GM18951 (cell line): Measurements from ENCODE around the gene IFI35.
"Not testable (repeated sequence)": the region's sequence is repeated elsewhere in the genome, so short reads cannot be mapped to it uniquely, and the experiment has no call there.

Experiments
- POLR2A ChIP-seq: IDR thresholded peaks from 4 replicates; pipeline ENCODE4 v1.6.1; 2011; ENCODE audit warnings: mild to moderate bottlenecking; ENCODE audit not compliant: insufficient read length, insufficient read depth; ENCODE audit errors: extremely low read depth
- in situ Hi-C: fragments of 300-500 bp; cut with MboI; formaldehyde crosslinking; loops from one replicate; pipeline ENCODE4 v1.12.0; 2022; ENCODE audit warnings: low sequenced_read_pairs, mixed read lengths, inconsistent platforms; ENCODE audit not compliant: unreplicated experiment

IFI35 gene

DNA sequence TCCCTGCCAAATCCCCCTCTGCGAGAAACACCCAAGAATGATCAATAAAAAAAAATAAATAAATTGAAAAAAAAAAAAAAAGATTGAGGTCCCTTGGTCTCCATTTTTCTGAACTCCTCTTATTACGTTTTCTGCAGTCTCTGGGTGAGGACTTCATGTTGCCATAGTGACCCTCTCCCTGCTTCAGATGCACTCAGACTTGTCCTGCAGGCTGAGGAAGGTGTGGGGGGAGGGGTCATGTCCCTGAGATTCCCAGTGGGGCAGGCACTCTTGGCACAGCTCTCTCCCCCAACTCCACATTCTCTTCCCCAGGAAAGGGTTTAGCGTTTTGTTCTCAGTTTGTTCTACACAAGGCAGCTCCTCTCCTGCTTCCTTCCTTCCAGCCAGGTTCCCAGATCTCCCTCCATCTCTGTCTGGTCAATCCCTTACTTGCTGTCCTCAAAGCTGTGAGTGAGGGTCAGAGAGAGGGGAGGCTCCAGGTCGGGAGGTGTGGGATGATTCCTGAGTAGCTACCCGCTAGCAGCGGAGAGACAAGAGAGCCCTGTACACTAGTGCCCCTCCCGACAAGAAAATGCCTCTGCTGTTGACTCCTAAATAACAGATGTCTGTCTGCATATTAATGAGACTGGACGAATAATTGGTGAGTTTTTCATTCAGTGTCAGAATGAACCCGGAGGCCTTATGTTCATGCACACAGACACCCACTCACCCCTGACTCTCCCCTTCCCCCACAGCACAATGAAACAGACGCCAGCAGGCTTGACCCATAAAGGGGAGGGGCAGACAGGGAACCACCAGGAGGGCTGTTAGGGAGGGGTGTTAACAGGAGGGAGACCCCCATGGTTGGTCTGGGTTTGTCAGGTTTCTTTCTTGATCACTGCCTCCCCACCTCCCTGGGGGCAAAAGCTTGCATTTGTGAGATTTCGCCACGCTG, 27.6 kb downstream of the IFI35 start:
- no peak for TF ChIP-seq POLR2A
- in situ Hi-C loops = loop anchor here (25.0 kb wide), 1 partner anchor 278 kb away; no protein-coding TSS in a partner anchor

DNA sequence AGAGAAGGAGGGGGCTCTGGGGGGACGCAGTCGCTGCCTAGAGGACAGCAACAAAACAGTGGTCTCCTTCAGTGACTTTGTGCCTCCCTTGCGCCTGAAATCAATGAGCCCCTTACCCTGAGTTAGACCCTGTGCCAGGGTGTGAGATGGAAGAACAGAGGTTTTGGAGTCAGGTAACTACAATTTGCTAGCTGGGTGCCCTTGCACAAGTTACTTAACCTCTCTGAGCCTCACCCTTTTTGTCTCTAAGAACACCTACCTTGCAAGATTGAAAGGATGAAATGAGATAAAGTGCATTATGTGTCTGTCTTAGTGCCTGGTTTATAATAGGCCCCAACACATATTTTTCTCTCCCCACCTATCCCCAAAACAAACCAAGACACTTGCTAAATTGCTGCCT, 28.3 kb downstream of the IFI35 start:
- in situ Hi-C loops = loop anchor here (25.0 kb wide), 1 partner anchor 277 kb away; no protein-coding TSS in a partner anchor
- no peak for TF ChIP-seq POLR2A

DNA sequence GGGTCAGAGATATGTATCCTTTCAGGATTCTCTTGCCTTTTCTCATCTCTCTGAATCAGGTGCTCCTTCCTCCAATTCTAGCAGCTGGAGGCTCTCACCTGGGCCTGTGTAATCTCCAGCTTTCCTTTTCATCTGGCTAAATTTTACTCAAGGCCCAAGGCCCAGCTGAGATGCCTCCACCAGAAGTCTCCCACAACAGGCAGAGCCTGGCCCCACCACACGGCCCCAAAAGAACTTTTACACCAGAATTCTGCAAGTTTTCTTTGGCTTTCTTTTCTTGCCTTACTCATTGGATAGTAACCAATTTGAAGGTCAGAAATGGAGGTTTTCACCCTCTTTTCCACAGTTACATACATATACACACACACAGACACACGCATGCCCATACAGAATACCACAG, 33.1 kb downstream of the IFI35 start:
- in situ Hi-C loops = loop anchor here (25.0 kb wide), 1 partner anchor 273 kb away; no protein-coding TSS in a partner anchor
- TF ChIP-seq POLR2A = no peak

- TF ChIP-seq POLR2A = no peak
- in situ Hi-C loops = loop anchor here (25.0 kb wide), 1 partner anchor 272 kb away; no protein-coding TSS in a partner anchor
Observed at GRCh38 chr17:43040655-43041054, 34.1 kb downstream of the IFI35 start.

GRCh38 chr17:43042025-43042628, 35.5 kb downstream of the IFI35 start:
- TF ChIP-seq POLR2A = no peak
- in situ Hi-C loops = loop anchor here (25.0 kb wide), 1 partner anchor 270 kb away; no protein-coding TSS in a partner anchor

DNA sequence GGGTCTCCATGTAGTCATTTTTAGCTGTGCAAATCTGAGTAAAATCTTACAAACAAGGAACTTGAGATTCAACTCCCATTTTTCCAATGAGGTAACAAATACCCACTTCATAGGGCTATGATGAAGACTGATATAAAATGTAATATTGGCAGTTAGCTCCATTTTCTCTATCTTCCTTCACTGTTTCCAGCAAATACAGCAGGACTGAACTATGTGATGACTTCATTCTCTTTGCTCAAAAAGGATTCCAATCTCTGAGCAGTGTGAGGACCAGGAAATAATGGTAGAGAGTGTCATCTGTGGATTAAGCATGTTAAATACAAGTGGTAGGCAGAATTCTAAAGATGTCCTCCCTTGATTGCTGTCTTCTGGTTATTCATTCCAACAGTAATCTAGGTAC, 36.7 kb downstream of the IFI35 start:
- no peak for TF ChIP-seq POLR2A
- in situ Hi-C loops = loop anchor here (25.0 kb wide), 1 partner anchor 269 kb away; no protein-coding TSS in a partner anchor

DNA sequence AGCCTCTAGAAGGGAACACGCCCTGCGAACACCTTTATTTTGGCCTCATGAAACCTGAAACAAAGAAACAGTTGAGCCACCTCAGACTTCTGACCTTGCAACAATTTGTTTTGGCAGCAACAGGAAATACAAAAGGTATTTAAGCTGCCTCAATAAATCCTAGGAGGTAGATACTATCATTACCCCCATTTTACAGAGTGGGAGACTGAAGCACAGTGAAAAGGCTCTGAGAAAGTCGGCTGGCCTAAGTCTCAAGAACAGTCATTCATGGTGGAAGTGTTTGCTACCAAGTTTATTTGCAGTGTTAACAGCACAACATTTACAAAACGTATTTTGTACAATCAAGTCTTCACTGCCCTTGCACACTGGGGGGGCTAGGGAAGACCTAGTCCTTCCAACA, 37.4 kb downstream of the IFI35 start:
- TF ChIP-seq POLR2A = no peak
- in situ Hi-C loops = loop anchor here (25.0 kb wide), 1 partner anchor 268 kb away; no protein-coding TSS in a partner anchor

DNA sequence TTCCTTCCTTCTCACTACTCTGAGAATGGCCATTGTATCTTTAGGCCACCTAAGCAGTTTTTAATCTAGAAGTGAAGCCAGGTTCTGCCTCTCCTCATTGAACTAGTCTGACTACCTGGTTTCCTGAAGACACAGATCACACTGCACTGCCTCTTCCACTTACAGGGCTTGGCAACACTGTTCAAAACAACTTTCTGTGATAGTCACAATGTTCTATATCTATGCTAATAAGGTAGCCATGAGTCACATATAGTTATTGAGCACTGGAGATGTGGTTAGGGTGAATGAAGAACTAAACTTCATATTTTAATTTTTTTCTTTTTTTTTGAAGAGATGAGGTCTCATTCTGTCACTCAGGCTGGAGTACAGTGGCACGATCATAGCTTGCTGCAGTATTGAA, 45.4 kb downstream of the IFI35 start:
- no peak for TF ChIP-seq POLR2A
- in situ Hi-C loops = no loop called here

DNA sequence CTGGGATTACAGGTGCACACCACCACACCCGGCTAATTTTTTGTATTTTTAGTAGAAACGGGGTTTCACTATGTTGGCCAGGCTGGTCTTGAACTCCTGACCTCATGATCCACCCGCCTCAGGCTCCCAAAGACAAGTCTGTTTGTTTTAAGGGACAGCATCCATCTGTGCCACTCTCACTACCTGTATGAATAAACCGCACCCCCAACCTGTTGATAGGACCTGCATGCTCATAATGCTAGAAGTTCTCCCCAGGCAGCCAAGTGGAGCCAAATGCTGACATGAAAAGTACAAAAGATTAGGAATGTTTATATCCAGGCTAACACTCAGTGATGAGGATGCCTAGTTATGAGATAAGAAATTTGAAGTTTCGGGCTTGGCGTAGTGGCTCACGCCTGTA, 46.4 kb downstream of the IFI35 start:
- in situ Hi-C loops = not testable (repeated sequence)

DNA sequence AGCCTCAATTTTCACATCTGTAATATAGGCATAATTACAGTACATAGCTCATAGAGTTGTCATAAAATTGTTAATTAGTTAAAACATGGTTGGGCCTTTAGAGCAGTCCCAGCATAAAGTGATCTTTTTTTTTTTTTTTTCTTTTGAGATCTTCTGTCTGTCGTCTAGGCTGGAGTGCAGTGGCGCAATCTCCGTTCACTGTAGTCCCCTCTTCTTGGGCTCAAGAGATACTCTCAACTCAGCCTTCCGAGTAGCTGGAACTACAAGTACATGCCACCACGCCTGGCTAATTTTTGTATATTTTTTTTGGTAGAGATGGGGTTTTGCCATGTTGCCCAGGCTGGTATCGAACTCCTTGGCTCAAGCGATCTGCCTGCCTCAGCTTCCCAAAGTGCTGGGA, 49.5 kb downstream of the IFI35 start:
- in situ Hi-C loops = no loop called here
- no peak for TF ChIP-seq POLR2A

DNA sequence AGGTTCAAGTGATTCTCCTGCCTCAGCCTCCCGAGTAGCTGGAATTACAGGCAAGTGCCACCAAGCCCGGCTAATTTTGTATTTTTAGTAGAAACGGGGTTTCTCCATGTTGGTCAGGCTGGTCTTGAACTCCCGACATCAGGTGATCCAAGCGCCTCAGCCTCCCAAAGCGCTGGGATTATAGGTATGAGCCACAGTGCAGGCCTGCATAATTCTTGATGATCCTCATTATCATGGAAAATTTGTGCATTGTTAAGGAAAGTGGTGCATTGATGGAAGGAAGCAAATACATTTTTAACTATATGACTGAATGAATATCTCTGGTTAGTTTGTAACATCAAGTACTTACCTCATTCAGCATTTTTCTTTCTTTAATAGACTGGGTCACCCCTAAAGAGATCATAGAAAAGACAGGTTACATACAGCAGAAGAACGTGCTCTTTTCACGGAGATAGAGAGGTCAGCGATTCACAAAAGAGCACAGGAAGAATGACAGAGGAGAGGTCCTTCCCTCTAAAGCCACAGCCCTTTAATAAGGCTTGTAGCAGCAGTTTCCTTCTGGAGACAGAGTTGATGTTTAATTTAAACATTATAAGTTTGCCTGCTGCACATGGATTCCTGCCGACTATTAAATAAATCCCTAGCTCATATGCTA, 56.5 kb downstream of the IFI35 start:
- TF ChIP-seq POLR2A = no peak
- in situ Hi-C loops = no loop called here
